Measurements from ENCODE around the gene TOX3.

TOX3 gene

GRCh38 chr16:52518884-52519283 is 28.1 kb downstream of the TOX3 start:
- DNase-seq (ENCODE audit: extremely low spot score): no peak
- no peak for TF ChIP-seq ELF4 (IDR thresholded peaks at IDR 0.05)
- TF ChIP-seq BHLHE40 (IDR thresholded peaks at IDR 0.05; ENCODE audit: borderline replicate concordance): no peak
- no peak for TF ChIP-seq ZNF384 (IDR thresholded peaks at IDR 0.05)
- TF ChIP-seq NFRKB (IDR thresholded peaks at IDR 0.05): no peak
- no peak for TF ChIP-seq PKNOX1 (IDR thresholded peaks at IDR 0.05)
- no peak for TF ChIP-seq LEF1 (IDR thresholded peaks at IDR 0.05; ENCODE audit: borderline replicate concordance)
- CTCF ChIA-PET: no interaction called here
- POLR2A ChIA-PET: no interaction called here

GRCh38 chr16:52515068-52515671 is 31.8 kb downstream of the TOX3 start:
- CTCF ChIA-PET: no interaction called here
- TF ChIP-seq FOXK2 (IDR thresholded peaks at IDR 0.05) (no peak), ELF4 (IDR thresholded peaks at IDR 0.05) (no peak)
- POLR2A ChIA-PET: no interaction called here
- DNase-seq (ENCODE audit: extremely low spot score): no peak

GRCh38 chr16:52512297-52512987 is 34.5 kb downstream of the TOX3 start:
- POLR2A ChIA-PET: no interaction called here
- CTCF ChIA-PET: no interaction called here

GRCh38 chr16:52501746-52502145 is 45.2 kb downstream of the TOX3 start:
- ChIA-PET CTCF (no interaction called here), POLR2A (no interaction called here)
- DNase-seq (ENCODE audit: extremely low spot score): no peak
- TF ChIP-seq ELF4 (IDR thresholded peaks at IDR 0.05) (no peak), L3MBTL2 (conservative IDR thresholded peaks at IDR 0.05) (no peak), BHLHE40 (IDR thresholded peaks at IDR 0.05; ENCODE audit: borderline replicate concordance) (no peak), TARDBP (IDR thresholded peaks at IDR 0.05) (no peak), FOXM1 (IDR thresholded peaks at IDR 0.05; ENCODE audit: borderline replicate concordance) (no peak), HDGF (IDR thresholded peaks at IDR 0.05; ENCODE audit: borderline replicate concordance) (no peak), FOXA1 (IDR thresholded peaks at IDR 0.05) (no peak), PKNOX1 (IDR thresholded peaks at IDR 0.05) (no peak), ARNT (IDR thresholded peaks at IDR 0.05) (no peak), CTBP1 (IDR thresholded peaks at IDR 0.05; ENCODE audit: borderline replicate concordance) (no peak), ZNF384 (IDR thresholded peaks at IDR 0.05) (no peak)

More at GRCh38 chr16:52512297-52512987, 34.5 kb downstream of the TOX3 start:
- TF ChIP-seq SUZ12 (IDR thresholded peaks at IDR 0.05) (no peak), ARNT (IDR thresholded peaks at IDR 0.05) (no peak), CTBP1 (IDR thresholded peaks at IDR 0.05; ENCODE audit: borderline replicate concordance) (no peak), HDGF (IDR thresholded peaks at IDR 0.05; ENCODE audit: borderline replicate concordance) (no peak), SP1 (IDR thresholded peaks at IDR 0.05) (no peak), FOXK2 (IDR thresholded peaks at IDR 0.05) (no peak), NFRKB (IDR thresholded peaks at IDR 0.05) (no peak)
- no peak for DNase-seq (ENCODE audit: extremely low spot score)

GRCh38 chr16:52500963-52501362 is 46.0 kb downstream of the TOX3 start:
- DNase-seq (ENCODE audit: extremely low spot score): no peak
- ChIA-PET POLR2A (no interaction called here), CTCF (no interaction called here)
- no peak for TF ChIP-seq NFRKB (IDR thresholded peaks at IDR 0.05)
- no peak for TF ChIP-seq FOXM1 (IDR thresholded peaks at IDR 0.05; ENCODE audit: borderline replicate concordance)
- TF ChIP-seq SP1 (IDR thresholded peaks at IDR 0.05): no peak
- TF ChIP-seq HDGF (IDR thresholded peaks at IDR 0.05; ENCODE audit: borderline replicate concordance): no peak
- no peak for TF ChIP-seq BHLHE40 (IDR thresholded peaks at IDR 0.05; ENCODE audit: borderline replicate concordance)
- TF ChIP-seq TARDBP (IDR thresholded peaks at IDR 0.05): no peak
- no peak for TF ChIP-seq L3MBTL2 (conservative IDR thresholded peaks at IDR 0.05)
- no peak for TF ChIP-seq ZNF384 (IDR thresholded peaks at IDR 0.05)
- TF ChIP-seq PKNOX1 (IDR thresholded peaks at IDR 0.05): no peak
- TF ChIP-seq CTBP1 (IDR thresholded peaks at IDR 0.05; ENCODE audit: borderline replicate concordance): no peak
- TF ChIP-seq ELF4 (IDR thresholded peaks at IDR 0.05): no peak
- no peak for TF ChIP-seq LEF1 (IDR thresholded peaks at IDR 0.05; ENCODE audit: borderline replicate concordance)
- TF ChIP-seq SUZ12 (IDR thresholded peaks at IDR 0.05): no peak
- no peak for TF ChIP-seq ARNT (IDR thresholded peaks at IDR 0.05)
- TF ChIP-seq FOXA1 (IDR thresholded peaks at IDR 0.05): no peak

GRCh38 chr16:52499060-52499440 is 47.9 kb downstream of the TOX3 start:
- no peak for DNase-seq (ENCODE audit: extremely low spot score)
- no peak for TF ChIP-seq LEF1 (IDR thresholded peaks at IDR 0.05; ENCODE audit: borderline replicate concordance)
- no peak for TF ChIP-seq ELF4 (IDR thresholded peaks at IDR 0.05)
- no peak for TF ChIP-seq BHLHE40 (IDR thresholded peaks at IDR 0.05; ENCODE audit: borderline replicate concordance)
- no peak for TF ChIP-seq HDGF (IDR thresholded peaks at IDR 0.05; ENCODE audit: borderline replicate concordance)
- TF ChIP-seq PKNOX1 (IDR thresholded peaks at IDR 0.05): no peak
- TF ChIP-seq NFRKB (IDR thresholded peaks at IDR 0.05): no peak
- TF ChIP-seq L3MBTL2 (conservative IDR thresholded peaks at IDR 0.05): no peak
- TF ChIP-seq SUZ12 (IDR thresholded peaks at IDR 0.05): no peak
- TF ChIP-seq FOXA1 (IDR thresholded peaks at IDR 0.05): no peak
- no peak for TF ChIP-seq ARNT (IDR thresholded peaks at IDR 0.05)
- no peak for TF ChIP-seq TARDBP (IDR thresholded peaks at IDR 0.05)
- TF ChIP-seq FOXK2 (IDR thresholded peaks at IDR 0.05): no peak
- TF ChIP-seq CTBP1 (IDR thresholded peaks at IDR 0.05; ENCODE audit: borderline replicate concordance): no peak
- no peak for TF ChIP-seq FOXM1 (IDR thresholded peaks at IDR 0.05; ENCODE audit: borderline replicate concordance)
- CTCF ChIA-PET: no interaction called here
- POLR2A ChIA-PET: no interaction called here

Measured in HEK293T (cell line).